IMR-90 (cell line): ENCODE data around the gene MAPKAP1. TPM values are rescaled to one million over a fixed set of nuclear protein-coding genes. Genes with fewer than 3 reads are reported as not detected.

Source experiments
- ATAC-seq: fragments of 200-7000 bp; cut with Tn5 transposase; 2 replicates; pipeline ENCODE4 v1.9.1; 2020; ENCODE audit warnings: low read depth, mild to moderate bottlenecking, moderate library complexity
- BruUV-seq: library from RNA; stranded (reverse); fragments of 400-500 nt; replicated peaks from 2 replicates; lab custom pipeline; 2021; lab: Mats Ljungman, UMichigan
- CTCF ChIA-PET: fragments of 300-600 bp; formaldehyde crosslinking; extraction: SDS; loops from one replicate; lab custom pipeline; 2021; ENCODE audit warnings: antibody characterized with exemption; lab: Yijun Ruan, JAX
- POLR2A ChIA-PET: fragments of 300-600 bp; sonication (Branson Sonifier 250); formaldehyde crosslinking; loops from one replicate; lab custom pipeline; 2022; ENCODE audit warnings: antibody characterized with exemption; ENCODE audit not compliant: unreplicated experiment; lab: Charles Lee
- DNase-seq: peaks from one replicate; pipeline ENCODE4 v3.0.0; 2013
- H2AFZ ChIP-seq: replicated peaks from 2 replicates; pipeline ENCODE3; 2013; ENCODE audit warnings: low read length, mild to moderate bottlenecking; ENCODE audit not compliant: poor library complexity
- H2AK5ac ChIP-seq: 2 replicates; pipeline ENCODE4 v1.6.1; 2013; ENCODE audit warnings: low read depth, low read length, inconsistent platforms
- H2AK9ac ChIP-seq: replicated peaks from 2 replicates; pipeline ENCODE3; 2013; ENCODE audit warnings: mild to moderate bottlenecking, low read depth, low read length, moderate library complexity; ENCODE audit not compliant: poor library complexity
- H2BK120ac ChIP-seq: 2 replicates; pipeline ENCODE4 v1.6.1; 2013; ENCODE audit warnings: low read depth, low read length, inconsistent platforms
- H2BK15ac ChIP-seq: 3 replicates; pipeline ENCODE4 v1.6.1; 2013; ENCODE audit warnings: low read depth, low read length, inconsistent platforms
- H2BK20ac ChIP-seq: 2 replicates; pipeline ENCODE4 v1.6.1; 2013; ENCODE audit warnings: low read depth, mild to moderate bottlenecking, inconsistent platforms, low read length, moderate library complexity
- H2BK5ac ChIP-seq: 2 replicates; pipeline ENCODE4 v1.6.1; 2013; ENCODE audit warnings: mild to moderate bottlenecking, low read depth, low read length, inconsistent platforms; ENCODE audit not compliant: poor library complexity, severe bottlenecking
- H3K14ac ChIP-seq: replicated peaks from 2 replicates; pipeline ENCODE4 v1.6.1; 2013; ENCODE audit warnings: low read depth, low read length, inconsistent platforms
- H3K18ac ChIP-seq: 2 replicates; pipeline ENCODE4 v1.6.1; 2013; ENCODE audit warnings: low read depth, low read length, control low read depth
- H3K23ac ChIP-seq: 2 replicates; pipeline ENCODE4 v1.6.1; 2013; ENCODE audit warnings: low read depth, low read length, inconsistent platforms
- H3K27ac ChIP-seq: 2 replicates; pipeline ENCODE4 v1.5.1; 2013; ENCODE audit warnings: mild to moderate bottlenecking, control low read depth, low read length; ENCODE audit not compliant: insufficient read depth
- H3K27me3 ChIP-seq: 2 replicates; pipeline ENCODE4 v1.6.1; 2013; ENCODE audit warnings: low read length; ENCODE audit not compliant: control insufficient read depth, insufficient read depth
- H3K36me3 ChIP-seq: 2 replicates; pipeline ENCODE4 v1.6.1; 2013; ENCODE audit warnings: low read length, mixed read lengths; ENCODE audit not compliant: control insufficient read depth, insufficient read depth
- H3K4ac ChIP-seq: 2 replicates; pipeline ENCODE4 v1.6.1; 2013; ENCODE audit warnings: low read depth, low read length, inconsistent platforms
- H3K4me1 ChIP-seq: 2 replicates; pipeline ENCODE4 v1.6.1; 2013; ENCODE audit warnings: low read length, mixed read lengths; ENCODE audit not compliant: control insufficient read depth, insufficient read depth
- H3K4me2 ChIP-seq: 2 replicates; pipeline ENCODE4 v1.6.1; 2013; ENCODE audit warnings: low read depth, mild to moderate bottlenecking, control low read depth, low read length, moderate library complexity
- H3K4me3 ChIP-seq: 2 replicates; pipeline ENCODE4 v1.5.1; 2013; ENCODE audit warnings: low read depth, mild to moderate bottlenecking, control low read depth, low read length, moderate library complexity; ENCODE audit not compliant: insufficient read depth
- H3K56ac ChIP-seq: 2 replicates; pipeline ENCODE4 v1.6.1; 2013; ENCODE audit warnings: low read length, inconsistent platforms; ENCODE audit not compliant: insufficient read depth; ENCODE audit errors: extremely low read depth
- H3K79me1 ChIP-seq, 2 experiments: 2 replicates each; pipeline ENCODE4 v1.6.1; 2013; ENCODE audit warnings: low read length in 2 of 2, inconsistent platforms in 1 of 2, low read depth in 1 of 2
- H3K9ac ChIP-seq: 2 replicates; pipeline ENCODE4 v1.6.1; 2013; ENCODE audit warnings: low read depth, low read length, control low read depth
- H3K9me1 ChIP-seq: 2 replicates; pipeline ENCODE4 v1.6.1; 2013; ENCODE audit warnings: low read length, inconsistent platforms; ENCODE audit not compliant: insufficient read depth
- H3K9me3 ChIP-seq: 2 replicates; pipeline ENCODE4 v1.6.1; 2013; ENCODE audit warnings: low read length; ENCODE audit not compliant: control insufficient read depth, insufficient read depth
- H4K20me1 ChIP-seq: 2 replicates; pipeline ENCODE4 v1.6.1; 2013; ENCODE audit warnings: low read length, inconsistent platforms; ENCODE audit not compliant: insufficient read depth
- H4K5ac ChIP-seq: 2 replicates; pipeline ENCODE4 v1.6.1; 2013; ENCODE audit warnings: mild to moderate bottlenecking, low read depth, low read length, control low read depth
- H4K8ac ChIP-seq, 2 experiments: 2 replicates each; pipeline ENCODE4 v1.6.1; 2013; ENCODE audit warnings: low read depth in 2 of 2, low read length in 2 of 2, control low read depth in 1 of 2, inconsistent platforms in 1 of 2
- H4K91ac ChIP-seq: 2 replicates; pipeline ENCODE4 v1.6.1; 2013; ENCODE audit warnings: low read depth, low read length, inconsistent platforms; ENCODE audit not compliant: insufficient read depth
- CEBPB ChIP-seq: IDR thresholded peaks from 2 replicates; pipeline ENCODE4 v1.6.1; 2012; ENCODE audit warnings: low read depth, low read length, improper control_type of control experiment
- ELK1 ChIP-seq: fragments of 150-350 bp; IDR thresholded peaks from 2 replicates; pipeline ENCODE4 v1.6.1; 2016; ENCODE audit warnings: low read depth, mild to moderate bottlenecking, low read length, moderate library complexity, borderline replicate concordance
- FOS ChIP-seq: fragments of 150-350 bp; IDR thresholded peaks from 2 replicates; pipeline ENCODE4 v1.6.1; 2016; ENCODE audit warnings: low read depth, low read length
- MXI1 ChIP-seq: IDR thresholded peaks from 2 replicates; pipeline ENCODE4 v1.6.1; 2012; ENCODE audit warnings: low read depth, mild to moderate bottlenecking, low read length, moderate library complexity, borderline replicate concordance
- NFE2L2 ChIP-seq: fragments of 150-350 bp; IDR thresholded peaks from 2 replicates; pipeline ENCODE4 v1.6.1; 2016; ENCODE audit warnings: low read depth, mild to moderate bottlenecking, low read length
- RCOR1 ChIP-seq: IDR thresholded peaks from 2 replicates; pipeline ENCODE4 v1.6.1; 2012; ENCODE audit warnings: mild to moderate bottlenecking, low read length, improper control_type of control experiment; ENCODE audit not compliant: insufficient replicate concordance
- SMC3 ChIP-seq: fragments of 150-350 bp; IDR thresholded peaks from 2 replicates; pipeline ENCODE4 v1.6.1; 2016; ENCODE audit warnings: low read depth, mild to moderate bottlenecking, antibody characterized with exemption, low read length, moderate library complexity
- USF2 ChIP-seq: fragments of 150-350 bp; IDR thresholded peaks from 2 replicates; pipeline ENCODE4 v1.6.1; 2017; ENCODE audit warnings: mild to moderate bottlenecking, antibody characterized with exemption, low read length, low read depth
- WGBS, 2 experiments: methylation state at CpG; one replicate each; pipeline versions ENCODE4 v1.1.5 to v1.1.7; 2013; ENCODE audit warnings: missing lambda C conversion rate in 2 of 2; ENCODE audit not compliant: insufficient read length in 1 of 2; ENCODE audit errors: extremely low coverage in 2 of 2; 5-methylcytosine and 5-hydroxymethylcytosine counted together
- dilution Hi-C: fragments of 300-500 bp; cut with HindIII; formaldehyde crosslinking; loops from one replicate; pipeline ENCODE4 v1.14.3; 2018; ENCODE audit warnings: low sequenced_read_pairs; ENCODE audit not compliant: unreplicated experiment
- in situ Hi-C: fragments of 300-500 bp; cut with MboI; formaldehyde crosslinking; loops from 3 replicates; pipeline ENCODE4 v1.14.3; 2019; ENCODE audit warnings: low sequenced_read_pairs, inconsistent platforms, mixed read lengths
- intact Hi-C: fragments of 100-400 bp; cut with micrococcal nuclease; formaldehyde crosslinking; loops from 2 replicates; pipeline ENCODE4 v1.10.0; 2022
- polyA plus RNA-seq, 3 experiments: library from polyadenylated mRNA; depleted of rRNA; stranded (reverse); fragments of >200 nt; gene quantifications; 2 replicates each; pipeline ENCODE4 v1.2.3, GENCODE V29; 2012; ENCODE audit warnings: low replicate concordance in 1 of 3
- total RNA-seq: library from RNA; depleted of rRNA; stranded (reverse); fragments of >200 nt; gene quantifications from 2 replicates; pipeline ENCODE4 v1.2.3, GENCODE V29; 2012

The MAPKAP1 gene
- total and polyA plus RNA-seq, 2 of the 4 experiments (the other 2 are of a cell fraction), result 87.2 to 158 TPM

- ATAC-seq, result no peak
- Histone ChIP-seq H3K4me1 (no peaks in the 10 kb centered on the region), H3K27me3 (peaks cover 21% of the 10 kb centered on the region), H3K9me3 (no peaks in the 10 kb centered on the region), H3K9ac (no peak overlapping the region), H4K20me1 (no peaks in the 10 kb centered on the region), H2BK120ac (no peak overlapping the region), H3K9me1 (no peaks in the 10 kb centered on the region), H2AK9ac (no peak overlapping the region), H2AK5ac (no peak overlapping the region), H3K56ac (no peak overlapping the region), H3K4me3 (no peak overlapping the region), H3K4me2 (no peak overlapping the region), H4K91ac (no peak overlapping the region), H4K8ac (no peak overlapping the region), H3K79me1 (no peaks in the 10 kb centered on the region), H3K23ac (no peak overlapping the region), H3K14ac (no peak overlapping the region), H3K36me3 (no peaks in the 10 kb centered on the region), H2BK5ac (no peak overlapping the region), H4K5ac (no peak overlapping the region), H3K4ac (no peak overlapping the region), H2AFZ (no peak overlapping the region), H2BK20ac (no peak overlapping the region), H3K18ac (no peak overlapping the region), H3K27ac (no peak overlapping the region), H2BK15ac (no peak overlapping the region)
- BruUV-seq, result no TSS peak
- ChIA-PET CTCF (no interaction called here), POLR2A (interaction anchor here (0.7 kb wide), 1 partner anchor 46 kb away, joined by 4 read pairs; no protein-coding TSS in a partner anchor)
- dilution Hi-C loops, result no loop called here
- no peak for DNase-seq
- WGBS, 2 experiments, result 62% methylated on average over 4 of the region's 13 CpGs; no CpG with 5 or more reads in 1 of the 2 experiments
- intact Hi-C loops, result no loop called here
- no peak for TF ChIP-seq FOS
- no peak for TF ChIP-seq SMC3
- no peak for TF ChIP-seq ELK1
- no peak for TF ChIP-seq RCOR1
- no peak for TF ChIP-seq MXI1
- TF ChIP-seq NFE2L2, result no peak
- TF ChIP-seq CEBPB, result no peak
- no peak for TF ChIP-seq USF2
- in situ Hi-C loops, result no loop called here
These were observed 19.6 kb upstream of the MAPKAP1 start for GRCh38 chr9:125726456-125727132.
